ENCODE measurements around the gene SEL1L3. TPM values are rescaled to one million over a fixed set of nuclear protein-coding genes. Genes with fewer than 3 reads are reported as not detected.

Gene SEL1L3
- total RNA-seq, 1 experiment from 2014 or later, result 31.9 TPM

DNA sequence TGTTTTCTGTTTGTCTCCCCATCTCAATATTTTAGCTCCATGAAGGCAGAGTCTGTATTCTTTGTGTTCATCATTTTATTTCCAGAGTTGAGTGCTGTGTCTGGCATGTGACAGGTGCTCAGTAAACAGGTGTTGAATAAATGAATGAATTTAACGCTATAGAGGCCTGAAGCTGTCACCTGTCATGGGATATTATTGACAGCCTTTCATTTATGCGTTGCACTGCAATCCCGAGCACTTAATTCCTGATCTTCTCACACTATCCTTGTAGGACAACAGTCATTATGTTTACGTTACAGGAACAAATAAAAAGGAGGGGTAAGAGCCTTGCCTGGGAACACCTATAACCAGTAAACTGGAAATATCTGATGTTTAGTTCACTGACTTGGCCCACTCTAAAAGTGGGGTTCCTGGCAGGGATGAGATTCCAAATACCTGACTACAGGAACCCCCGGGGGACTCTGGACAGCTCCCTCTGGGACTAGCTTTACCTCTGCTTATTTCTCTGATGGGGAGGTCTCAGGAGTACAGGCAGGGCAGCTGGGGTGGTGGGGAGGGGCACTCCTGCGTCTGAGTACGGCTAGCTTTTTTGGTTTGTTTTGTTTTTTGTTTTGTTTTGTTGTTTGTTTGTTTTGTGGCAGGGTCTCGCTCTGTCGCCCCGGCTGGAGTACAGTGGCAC, 36.6 kb downstream of the SEL1L3 start:
- H3K4me1 ChIP-seq (ENCODE audit: insufficient read depth, low read length), result no peaks in the 10 kb centered on the region
- no peaks in the 10 kb centered on the region for H4K20me1 ChIP-seq (ENCODE audit: low read length)
- BruUV-seq (replicated peaks), result no TSS peak
- H3K79me2 ChIP-seq (ENCODE audit: low read length), result no peaks in the 10 kb centered on the region
- H3K36me3 ChIP-seq (ENCODE audit: low read depth, low read length), result no peaks in the 10 kb centered on the region
- ChIA-PET POLR2A (ENCODE audit: unreplicated experiment) (no interaction called here), CTCF (no interaction called here)
- H3K9ac ChIP-seq (ENCODE audit: low read length), result no peak overlapping the region
- H3K9me2 ChIP-seq (replicated peaks; ENCODE audit: low read length), result no peaks in the 10 kb centered on the region
- no peaks in the 10 kb centered on the region for H3F3A ChIP-seq (ENCODE audit: low read length, unreplicated experiment)
- H3K4me3 ChIP-seq (ENCODE audit: low read length), result no peak overlapping the region
- no peak overlapping the region for H3K4me2 ChIP-seq (ENCODE audit: low read length)
- TF ChIP-seq, protein P1, sequence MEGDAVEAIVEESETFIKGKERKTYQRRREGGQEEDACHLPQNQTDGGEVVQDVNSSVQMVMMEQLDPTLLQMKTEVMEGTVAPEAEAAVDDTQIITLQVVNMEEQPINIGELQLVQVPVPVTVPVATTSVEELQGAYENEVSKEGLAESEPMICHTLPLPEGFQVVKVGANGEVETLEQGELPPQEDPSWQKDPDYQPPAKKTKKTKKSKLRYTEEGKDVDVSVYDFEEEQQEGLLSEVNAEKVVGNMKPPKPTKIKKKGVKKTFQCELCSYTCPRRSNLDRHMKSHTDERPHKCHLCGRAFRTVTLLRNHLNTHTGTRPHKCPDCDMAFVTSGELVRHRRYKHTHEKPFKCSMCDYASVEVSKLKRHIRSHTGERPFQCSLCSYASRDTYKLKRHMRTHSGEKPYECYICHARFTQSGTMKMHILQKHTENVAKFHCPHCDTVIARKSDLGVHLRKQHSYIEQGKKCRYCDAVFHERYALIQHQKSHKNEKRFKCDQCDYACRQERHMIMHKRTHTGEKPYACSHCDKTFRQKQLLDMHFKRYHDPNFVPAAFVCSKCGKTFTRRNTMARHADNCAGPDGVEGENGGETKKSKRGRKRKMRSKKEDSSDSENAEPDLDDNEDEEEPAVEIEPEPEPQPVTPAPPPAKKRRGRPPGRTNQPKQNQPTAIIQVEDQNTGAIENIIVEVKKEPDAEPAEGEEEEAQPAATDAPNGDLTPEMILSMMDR (conservative IDR thresholded peaks at IDR 0.05; ENCODE audit: low read depth, low read length), result no peak
- no peak for TF ChIP-seq EZH2 (IDR thresholded peaks at IDR 0.05; ENCODE audit: low read length, unreplicated experiment)
- TF ChIP-seq EZH2phosphoT487 (IDR thresholded peaks at IDR 0.05; ENCODE audit: borderline replicate concordance, low read length), result no peak
- H3K27ac ChIP-seq (ENCODE audit: low read length), result no peak overlapping the region
- intact Hi-C loops (cut with micrococcal nuclease), result no loop called here
- no peak overlapping the region for H2AFZ ChIP-seq (ENCODE audit: low read length)
- DNase-seq (no peak), ATAC-seq (no peak)
- H3K27me3 ChIP-seq (ENCODE audit: low read length), result no peaks in the 10 kb centered on the region
- H3K9me3 ChIP-seq (ENCODE audit: low read length), result no peaks in the 10 kb centered on the region

- no peaks in the 10 kb centered on the region for H3F3A ChIP-seq (ENCODE audit: low read length, unreplicated experiment)
- H3K9me3 ChIP-seq (ENCODE audit: low read length), result no peaks in the 10 kb centered on the region
- DNase-seq, result no peak
- no peaks in the 10 kb centered on the region for H3K36me3 ChIP-seq (ENCODE audit: low read depth, low read length)
- no peak overlapping the region for H3K9ac ChIP-seq (ENCODE audit: low read length)
- TF ChIP-seq EZH2 (IDR thresholded peaks at IDR 0.05; ENCODE audit: low read length, unreplicated experiment) (no peak), EZH2phosphoT487 (IDR thresholded peaks at IDR 0.05; ENCODE audit: borderline replicate concordance, low read length) (no peak)
- TF ChIP-seq, protein P1 (conservative IDR thresholded peaks at IDR 0.05; ENCODE audit: low read depth, low read length), result no peak
- no peaks in the 10 kb centered on the region for H3K27me3 ChIP-seq (ENCODE audit: low read length)
- peaks cover 11% of the 10 kb centered on the region for H3K4me1 ChIP-seq (ENCODE audit: insufficient read depth, low read length)
- ChIA-PET CTCF (no interaction called here), POLR2A (ENCODE audit: unreplicated experiment) (no interaction called here)
- no peak for ATAC-seq
- H2AFZ ChIP-seq (ENCODE audit: low read length), result no peak overlapping the region
- intact Hi-C loops (cut with micrococcal nuclease), result no loop called here
- H3K4me3 ChIP-seq (ENCODE audit: low read length), result no peak overlapping the region
- H3K9me2 ChIP-seq (replicated peaks; ENCODE audit: low read length), result no peaks in the 10 kb centered on the region
- no peak overlapping the region for H3K27ac ChIP-seq (ENCODE audit: low read length)
- no TSS peak for BruUV-seq (replicated peaks)
- H4K20me1 ChIP-seq (ENCODE audit: low read length), result no peaks in the 10 kb centered on the region
- no peaks in the 10 kb centered on the region for H3K79me2 ChIP-seq (ENCODE audit: low read length)
- H3K4me2 ChIP-seq (ENCODE audit: low read length), result no peak overlapping the region
Measured at GRCh38 chr4:25823632-25824031, 39.2 kb downstream of the SEL1L3 start.

DNA sequence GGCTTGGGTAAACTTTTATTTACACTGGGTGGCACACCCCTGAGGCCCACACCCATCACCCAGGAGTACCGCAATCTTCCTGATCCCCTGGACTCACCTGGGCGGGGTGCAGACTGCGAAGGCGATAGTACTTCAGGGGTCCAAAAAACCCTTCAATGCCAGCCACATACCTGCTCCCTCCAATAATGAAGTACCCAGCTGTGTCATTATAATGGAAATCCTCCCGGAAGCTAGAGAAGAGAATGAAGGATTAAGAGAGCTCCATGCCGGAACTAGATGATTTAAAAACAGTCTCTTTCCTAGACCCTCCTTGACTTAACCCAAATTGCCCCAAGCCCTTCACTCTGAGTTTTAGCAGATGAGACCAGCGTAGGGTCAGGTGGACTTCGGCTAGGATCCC, 40.9 kb downstream of the SEL1L3 start:
- no peaks in the 10 kb centered on the region for H3K27me3 ChIP-seq (ENCODE audit: low read length)
- H3K36me3 ChIP-seq (ENCODE audit: low read depth, low read length), result no peaks in the 10 kb centered on the region
- no peaks in the 10 kb centered on the region for H3K9me2 ChIP-seq (replicated peaks; ENCODE audit: low read length)
- no peaks in the 10 kb centered on the region for H4K20me1 ChIP-seq (ENCODE audit: low read length)
- no peak overlapping the region for H3K4me2 ChIP-seq (ENCODE audit: low read length)
- no peak overlapping the region for H3K27ac ChIP-seq (ENCODE audit: low read length)
- TF ChIP-seq, protein P1 (conservative IDR thresholded peaks at IDR 0.05; ENCODE audit: low read depth, low read length), result no peak
- no peak for TF ChIP-seq EZH2phosphoT487 (IDR thresholded peaks at IDR 0.05; ENCODE audit: borderline replicate concordance, low read length)
- TF ChIP-seq EZH2 (IDR thresholded peaks at IDR 0.05; ENCODE audit: low read length, unreplicated experiment), result no peak
- POLR2A ChIA-PET (ENCODE audit: unreplicated experiment), result no interaction called here
- H2AFZ ChIP-seq (ENCODE audit: low read length), result no peak overlapping the region
- BruUV-seq (replicated peaks), result no TSS peak
- intact Hi-C loops (cut with micrococcal nuclease), result no loop called here
- CTCF ChIA-PET, result no interaction called here
- no peak for DNase-seq
- no peak overlapping the region for H3K9ac ChIP-seq (ENCODE audit: low read length)
- H3K4me3 ChIP-seq (ENCODE audit: low read length), result no peak overlapping the region
- no peaks in the 10 kb centered on the region for H3K79me2 ChIP-seq (ENCODE audit: low read length)
- no peaks in the 10 kb centered on the region for H3K9me3 ChIP-seq (ENCODE audit: low read length)
- H3K4me1 ChIP-seq (ENCODE audit: insufficient read depth, low read length), result peaks cover 28% of the 10 kb centered on the region
- ATAC-seq, result no peak
- peaks cover 12% of the 10 kb centered on the region for H3F3A ChIP-seq (ENCODE audit: low read length, unreplicated experiment)

Measured in PC-3 (cell line).